Body of pancreas (tissue), 4 donors: ENCODE measurements around the gene BCO2.

Experiments used
- CTCF ChIP-seq, 7 experiments: fragments of 450-650 bp in 4 of 7; fragments of 200-600 bp in 3 of 7; sonication (generic) in 3 of 7; IDR thresholded peaks; one replicate each; pipeline ENCODE4 v1.5.1; 2016 to 2019; ENCODE audit warnings: antibody characterized with exemption in 7 of 7
- POLR2A ChIP-seq, 3 donors: fragments of 450-650 bp; IDR thresholded peaks; one replicate each; pipeline ENCODE4 v1.6.1; 2016; ENCODE audit warnings: antibody characterized with exemption in 3 of 3, mild to moderate bottlenecking in 2 of 3

- TF ChIP-seq CTCF (IDR thresholded peaks at IDR 0.05) (no peak), POLR2A (IDR thresholded peaks at IDR 0.05) (no peak)
Measured at GRCh38 chr11:112225753-112226061, 50.4 kb downstream of the BCO2 start.
